GM21528 (cell line): ENCODE measurements around the gene CACFD1.
"Not testable (repeated sequence)": the region's sequence is repeated elsewhere in the genome, so short reads cannot be mapped to it uniquely, and the experiment has no call there.

ENCODE experiments used
- ATAC-seq: cut with Tn5 transposase; IDR thresholded peaks from one replicate; pipeline ENCODE4 v1.9.1; 2021; ENCODE audit warnings: mild to moderate bottlenecking, moderate library complexity; ENCODE audit not compliant: unreplicated experiment, low FRiP score

Gene CACFD1

DNA sequence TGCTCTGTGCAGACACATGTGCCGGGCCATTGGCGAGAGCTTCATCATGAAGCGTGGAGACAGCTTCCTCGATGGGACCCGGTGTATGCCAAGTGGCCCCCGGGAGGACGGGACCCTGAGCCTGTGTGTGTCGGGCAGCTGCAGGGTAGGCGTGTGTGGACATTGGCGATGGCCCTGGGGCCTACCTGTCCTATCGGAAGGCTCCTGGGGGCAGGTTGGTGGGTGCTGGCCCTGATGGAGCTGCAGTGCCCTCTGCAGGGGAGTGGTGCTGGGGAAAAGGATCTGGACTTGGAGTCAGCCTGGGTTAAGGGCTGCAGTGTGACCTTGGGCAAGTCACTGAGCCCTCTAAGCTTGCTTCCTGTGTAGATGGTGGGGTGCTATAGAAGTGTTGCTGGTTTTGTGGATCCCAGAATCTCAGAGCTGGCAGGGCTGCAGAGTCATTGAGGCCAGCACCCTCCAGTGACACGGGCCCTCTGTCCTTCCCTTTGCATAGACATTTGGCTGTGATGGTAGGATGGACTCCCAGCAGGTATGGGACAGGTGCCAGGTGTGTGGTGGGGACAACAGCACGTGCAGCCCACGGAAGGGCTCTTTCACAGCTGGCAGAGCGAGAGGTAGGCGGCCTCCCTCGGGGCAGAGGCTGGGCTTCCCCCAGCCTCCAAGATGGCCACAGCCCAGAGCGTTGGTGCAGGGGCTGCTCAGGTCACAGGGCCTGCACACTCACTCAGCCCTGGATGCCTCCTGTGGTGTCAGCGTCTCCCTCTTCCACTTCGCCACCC, 21.8 kb upstream of the CACFD1 start:
- no peak for ATAC-seq

DNA sequence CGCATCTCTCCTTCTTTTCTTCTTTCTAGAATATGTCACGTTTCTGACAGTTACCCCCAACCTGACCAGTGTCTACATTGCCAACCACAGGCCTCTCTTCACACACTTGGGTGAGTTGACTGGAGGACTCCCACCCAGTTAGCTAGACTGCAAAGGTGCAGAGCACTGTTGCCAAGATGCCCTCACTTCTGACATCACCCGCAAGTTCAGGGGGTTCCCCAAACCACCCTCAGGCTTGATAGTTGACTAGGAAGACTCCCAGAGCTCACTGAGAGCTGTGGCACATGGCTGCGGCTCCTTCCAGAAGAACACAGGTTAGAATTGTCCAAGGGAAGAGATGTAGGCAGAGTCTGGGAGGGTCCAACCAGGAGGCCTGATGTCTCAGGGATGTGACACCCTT, 20.4 kb upstream of the CACFD1 start:
- no peak for ATAC-seq

- ATAC-seq, result no peak
Measured at GRCh38 chr9:133440874-133441273, 18.9 kb upstream of the CACFD1 start.

DNA sequence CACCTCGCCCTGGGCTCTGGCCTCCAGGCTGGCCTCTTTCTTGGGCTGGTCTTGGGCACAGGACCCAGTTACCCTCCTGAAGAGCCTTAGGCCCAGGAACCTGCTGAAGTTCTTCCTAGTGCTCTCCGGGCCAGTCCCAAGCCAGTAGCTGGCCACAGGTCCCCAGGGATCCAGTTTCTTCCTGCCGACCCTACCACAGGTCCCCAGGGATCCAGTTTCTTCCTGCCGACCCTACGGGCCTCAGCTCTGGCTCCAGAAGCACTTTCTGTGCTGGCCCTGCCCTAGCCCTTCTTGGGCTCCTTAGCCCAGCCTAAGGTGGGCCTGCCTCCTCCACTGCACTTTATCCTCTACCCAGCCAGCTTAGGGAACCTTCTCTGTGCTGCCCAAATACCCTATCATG, 18.2 kb upstream of the CACFD1 start:
- no peak for ATAC-seq

GRCh38 chr9:133443248-133443647, 16.5 kb upstream of the CACFD1 start:
- ATAC-seq, result no peak

DNA sequence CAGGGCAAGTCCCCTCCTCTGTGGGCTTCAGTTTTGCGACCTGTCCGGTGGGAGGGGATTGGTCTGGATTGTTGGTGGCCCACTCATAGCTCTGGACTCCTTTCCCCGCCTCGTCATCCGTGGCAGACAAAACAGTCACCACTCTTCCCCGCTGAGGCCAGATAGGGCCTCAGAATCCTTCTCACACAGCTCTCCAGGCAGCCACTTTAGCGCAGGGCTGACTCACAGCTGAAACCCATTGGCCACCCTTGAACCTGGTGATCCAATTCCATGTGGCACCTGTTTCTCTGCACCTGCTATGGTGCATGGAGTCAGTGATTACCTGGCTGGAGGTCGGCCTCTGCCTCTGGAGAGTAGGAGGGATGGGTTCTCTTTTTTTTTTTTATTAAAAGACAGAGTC, 15.8 kb upstream of the CACFD1 start:
- no peak for ATAC-seq

DNA sequence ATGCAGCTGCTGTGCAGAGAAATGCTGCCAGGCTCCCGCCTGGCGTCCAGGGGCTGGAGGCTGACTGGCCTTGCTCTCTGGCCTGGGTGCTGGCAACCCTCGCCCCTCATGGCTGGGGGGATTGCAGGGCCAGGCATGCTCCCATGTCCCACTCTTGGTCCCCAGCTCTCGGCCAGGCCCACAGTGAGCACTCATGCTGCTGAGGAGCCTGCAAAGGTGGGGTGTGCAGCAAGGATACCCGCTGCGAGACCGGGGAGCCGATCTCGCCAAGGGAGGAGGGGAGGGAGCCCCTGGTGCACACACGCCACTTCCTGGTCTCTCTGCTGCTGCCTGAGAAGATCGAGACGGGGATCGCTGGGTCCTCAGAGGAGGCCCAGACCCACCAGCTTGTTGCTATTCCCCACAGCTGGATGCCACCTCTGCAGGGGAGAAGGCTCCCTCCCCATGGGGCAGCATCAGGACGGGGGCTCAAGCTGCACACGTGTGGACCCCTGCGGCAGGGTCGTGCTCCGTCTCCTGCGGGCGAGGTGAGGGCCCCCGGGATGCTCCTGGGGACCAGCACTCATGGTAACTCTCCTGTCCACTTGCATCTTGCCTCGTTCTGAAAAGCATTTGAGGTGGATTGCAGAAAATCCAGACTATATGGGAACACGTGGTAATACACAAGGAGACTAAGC, 14.3 kb upstream of the CACFD1 start:
- no peak for ATAC-seq

DNA sequence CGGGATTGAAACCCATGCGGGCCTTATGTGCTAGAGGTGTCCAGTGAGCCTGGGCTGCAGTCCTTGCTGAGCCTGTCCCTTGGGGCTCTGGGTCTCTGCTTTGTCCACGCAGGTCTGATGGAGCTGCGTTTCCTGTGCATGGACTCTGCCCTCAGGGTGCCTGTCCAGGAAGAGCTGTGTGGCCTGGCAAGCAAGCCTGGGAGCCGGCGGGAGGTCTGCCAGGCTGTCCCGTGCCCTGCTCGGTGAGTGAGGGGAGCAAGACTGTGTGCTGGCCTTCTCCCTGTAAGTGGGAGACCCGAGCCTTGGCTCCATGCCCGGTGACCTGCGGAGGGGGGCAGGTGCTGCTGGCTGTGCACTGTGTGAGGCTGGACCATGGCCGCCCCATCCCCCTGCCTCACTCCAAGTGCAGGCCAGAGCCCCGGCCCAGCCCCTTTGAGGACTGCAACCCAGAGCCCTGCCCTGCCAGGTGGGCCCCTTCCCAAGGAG, 11.2 kb upstream of the CACFD1 start:
- ATAC-seq, result no peak

DNA sequence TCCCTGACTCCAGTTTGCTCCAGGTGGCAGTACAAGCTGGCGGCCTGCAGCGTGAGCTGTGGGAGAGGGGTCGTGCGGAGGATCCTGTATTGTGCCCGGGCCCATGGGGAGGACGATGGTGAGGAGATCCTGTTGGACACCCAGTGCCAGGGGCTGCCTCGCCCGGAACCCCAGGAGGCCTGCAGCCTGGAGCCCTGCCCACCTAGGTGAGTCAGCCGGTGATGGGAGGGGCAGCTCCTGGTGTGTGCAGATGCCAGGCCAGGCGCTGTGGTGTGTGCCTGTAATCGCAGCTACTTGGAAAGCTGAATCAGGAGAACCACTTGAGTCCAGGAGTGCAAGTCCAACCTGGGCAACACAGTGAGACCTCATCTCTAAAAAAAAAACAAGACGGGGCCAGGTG, 10.0 kb upstream of the CACFD1 start:
- no peak for ATAC-seq

DNA sequence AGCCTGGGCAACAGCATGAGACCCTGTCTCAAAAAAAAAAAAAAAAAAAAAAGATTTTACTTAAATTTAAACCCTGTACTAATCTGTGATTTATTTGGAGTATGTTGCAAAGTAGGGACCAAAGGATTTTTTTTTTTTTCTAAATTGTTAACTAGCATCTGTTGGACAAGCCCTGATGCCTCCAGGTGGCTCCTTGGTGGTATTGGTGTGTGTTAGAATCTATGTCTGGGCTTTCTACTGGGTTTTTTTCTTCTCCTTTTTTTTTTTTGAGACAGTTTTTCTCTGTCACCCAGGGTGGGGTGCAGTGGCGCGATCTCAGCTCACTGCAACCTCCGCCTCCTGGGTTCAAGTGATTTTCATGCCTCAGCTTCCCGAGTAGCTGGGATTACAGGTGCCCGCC, 7.9 kb upstream of the CACFD1 start:
- not testable (repeated sequence) for ATAC-seq

GRCh38 chr9:133452562-133452961, 7.2 kb upstream of the CACFD1 start:
- ATAC-seq, result no peak

DNA sequence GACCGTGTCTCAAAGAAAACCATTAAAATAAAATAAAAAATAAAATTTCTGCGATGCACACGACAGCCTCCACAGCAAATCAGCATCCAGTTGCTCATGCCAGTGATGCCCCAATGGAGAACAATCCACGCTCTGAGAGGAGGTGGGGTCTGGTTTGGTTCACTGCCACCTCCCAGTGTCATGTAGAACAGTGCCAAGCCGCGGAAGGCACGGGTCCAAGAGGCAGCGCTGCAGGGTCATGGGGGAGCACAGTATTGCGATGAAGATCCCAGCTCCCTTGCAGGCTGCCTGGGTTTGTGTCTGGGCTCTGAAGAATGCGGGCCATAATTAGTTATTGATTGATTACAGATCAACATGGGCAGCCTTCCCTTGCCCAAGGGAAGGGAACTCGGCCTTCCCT, 6.1 kb upstream of the CACFD1 start:
- ATAC-seq, result no peak

DNA sequence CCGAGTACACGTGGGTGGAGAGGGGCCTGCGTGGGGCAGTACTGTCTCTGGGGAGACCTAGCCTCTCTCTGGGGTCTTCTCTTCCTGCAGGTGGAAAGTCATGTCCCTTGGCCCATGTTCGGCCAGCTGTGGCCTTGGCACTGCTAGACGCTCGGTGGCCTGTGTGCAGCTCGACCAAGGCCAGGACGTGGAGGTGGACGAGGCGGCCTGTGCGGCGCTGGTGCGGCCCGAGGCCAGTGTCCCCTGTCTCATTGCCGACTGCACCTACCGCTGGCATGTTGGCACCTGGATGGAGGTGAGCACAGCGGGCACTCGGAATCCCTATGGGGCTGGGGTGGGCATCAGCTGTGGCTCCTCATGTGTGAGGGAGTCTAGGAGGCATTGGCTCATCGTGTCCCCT, 5.5 kb upstream of the CACFD1 start:
- no peak for ATAC-seq

DNA sequence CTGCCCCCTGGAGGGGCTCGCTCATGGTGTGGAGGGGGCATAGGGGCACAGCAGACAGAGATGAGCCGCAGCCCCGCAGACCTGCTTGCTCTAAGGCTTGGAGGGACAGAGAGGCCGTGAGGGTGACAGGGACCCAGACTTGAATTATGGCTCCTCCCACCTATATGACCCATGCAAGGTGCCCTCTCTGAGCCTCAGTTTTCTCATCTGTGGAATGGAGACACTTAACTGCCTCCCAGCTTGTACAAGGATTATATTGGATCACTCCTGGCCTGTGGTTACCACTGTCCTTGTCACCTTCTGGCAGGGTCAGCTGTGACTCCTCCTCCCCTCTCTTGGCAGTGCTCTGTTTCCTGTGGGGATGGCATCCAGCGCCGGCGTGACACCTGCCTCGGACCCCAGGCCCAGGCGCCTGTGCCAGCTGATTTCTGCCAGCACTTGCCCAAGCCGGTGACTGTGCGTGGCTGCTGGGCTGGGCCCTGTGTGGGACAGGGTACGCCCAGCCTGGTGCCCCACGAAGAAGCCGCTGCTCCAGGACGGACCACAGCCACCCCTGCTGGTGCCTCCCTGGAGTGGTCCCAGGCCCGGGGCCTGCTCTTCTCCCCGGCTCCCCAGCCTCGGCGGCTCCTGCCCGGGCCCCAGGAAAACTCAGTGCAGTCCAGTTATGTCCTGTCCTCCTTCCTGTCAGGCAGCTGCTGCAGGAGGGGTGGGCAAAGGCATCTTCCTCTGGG, 4.7 kb upstream of the CACFD1 start:
- ATAC-seq, result no peak

- no peak for ATAC-seq
Measured at GRCh38 chr9:133455936-133456335, 3.8 kb upstream of the CACFD1 start.

DNA sequence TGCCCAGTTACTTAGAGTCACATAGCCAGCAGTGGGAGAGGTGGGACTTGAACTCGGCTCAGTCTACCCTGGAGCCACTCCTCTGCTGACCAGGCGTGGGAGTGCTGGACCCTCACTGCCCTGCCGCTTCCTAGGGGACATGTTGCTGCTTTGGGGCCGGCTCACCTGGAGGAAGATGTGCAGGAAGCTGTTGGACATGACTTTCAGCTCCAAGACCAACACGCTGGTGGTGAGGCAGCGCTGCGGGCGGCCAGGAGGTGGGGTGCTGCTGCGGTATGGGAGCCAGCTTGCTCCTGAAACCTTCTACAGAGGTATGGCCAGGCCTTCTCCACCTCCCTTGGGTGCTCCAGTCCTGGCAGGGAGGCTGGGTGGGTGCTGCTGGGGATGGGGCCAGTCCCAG, 3.4 kb upstream of the CACFD1 start:
- ATAC-seq, result no peak

DNA sequence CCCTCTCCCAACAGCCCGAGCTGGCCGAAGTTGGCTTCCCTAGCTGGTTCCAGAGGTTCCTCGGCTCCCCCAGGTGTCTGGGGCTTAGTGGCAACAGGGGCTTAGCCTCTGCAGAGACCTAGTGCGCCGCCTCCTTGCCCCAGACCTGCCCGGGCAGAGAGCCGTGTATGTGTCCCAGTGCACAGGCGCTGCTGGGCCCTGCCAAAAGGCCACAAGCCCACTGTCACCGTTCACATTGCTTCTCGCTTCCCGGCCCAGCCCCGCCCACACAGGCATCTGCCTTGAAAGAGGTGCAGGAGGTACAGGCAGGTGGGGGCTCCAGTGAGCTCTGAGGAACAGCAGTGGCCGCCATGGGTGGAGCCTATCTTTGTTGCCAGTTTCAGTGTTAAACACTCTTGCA, 2.5 kb upstream of the CACFD1 start:
- no peak for ATAC-seq

DNA sequence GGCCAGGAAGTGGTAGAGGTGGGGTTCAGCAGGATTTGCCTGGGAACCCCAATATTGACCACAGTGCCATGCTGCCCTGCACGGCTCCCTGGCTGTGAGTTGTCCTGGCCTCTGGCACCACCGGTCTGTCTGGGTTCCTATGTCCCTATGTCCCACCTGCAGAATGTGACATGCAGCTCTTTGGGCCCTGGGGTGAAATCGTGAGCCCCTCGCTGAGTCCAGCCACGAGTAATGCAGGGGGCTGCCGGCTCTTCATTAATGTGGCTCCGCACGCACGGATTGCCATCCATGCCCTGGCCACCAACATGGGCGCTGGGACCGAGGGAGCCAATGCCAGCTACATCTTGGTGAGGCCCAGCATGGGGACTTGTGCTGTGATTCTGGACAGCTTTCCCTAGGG, 2.0 kb upstream of the CACFD1 start:
- no peak for ATAC-seq

GRCh38 chr9:133458643-133459312, 1.0 kb upstream of the CACFD1 start:
- no peak for ATAC-seq

- ATAC-seq, result peak; percentile 33
Measured at GRCh38 chr9:133460405-133461175, 812 bp downstream of the CACFD1 start.
